A172 (cell line): ENCODE data around the gene DPP4. TPM values are rescaled to one million over a fixed set of nuclear protein-coding genes. Genes with fewer than 3 reads are reported as not detected.
A peak's percentile ranks its signal among the peaks of the same experiment; 100 is the strongest.

Experiments used
- DNase-seq: peaks from one replicate; pipeline ENCODE4 v3.0.0-alpha.2; 2015; ENCODE audit warnings: low spot score
- total RNA-seq: library from RNA; depleted of rRNA; stranded (reverse); fragments of >200 nt; shearing (Covaris generic); gene quantifications from 2 replicates; pipeline ENCODE4 v1.2.3, GENCODE V29; 2014

The DPP4 gene
- total RNA-seq, 1 experiment from 2014 or later: 0.03 TPM

- no peak for DNase-seq
Measured at GRCh38 chr2:161991991-161992390, 82.0 kb downstream of the DPP4 start.

- peak; percentile 91 for DNase-seq
Measured at GRCh38 chr2:161990741-161991140, 83.3 kb downstream of the DPP4 start.

GRCh38 chr2:161990036-161990435 lies 84.0 kb downstream of the DPP4 start:
- DNase-seq: no peak

- DNase-seq: no peak
Measured at GRCh38 chr2:161988589-161988988, 85.4 kb downstream of the DPP4 start.

GRCh38 chr2:161987311-161987710 lies 86.7 kb downstream of the DPP4 start:
- DNase-seq: no peak

- DNase-seq: no peak
Measured at GRCh38 chr2:161983866-161984265, 90.1 kb downstream of the DPP4 start.

- no peak for DNase-seq
Measured at GRCh38 chr2:161983331-161983651, 90.7 kb downstream of the DPP4 start.

GRCh38 chr2:161982548-161983330 lies 91.3 kb downstream of the DPP4 start:
- DNase-seq: no peak

GRCh38 chr2:161981679-161982250 lies 92.2 kb downstream of the DPP4 start:
- no peak for DNase-seq

- DNase-seq: no peak
Measured at GRCh38 chr2:161980976-161981375, 93.0 kb downstream of the DPP4 start.

GRCh38 chr2:161979490-161979889 lies 94.5 kb downstream of the DPP4 start:
- DNase-seq: no peak

GRCh38 chr2:161977926-161978325 lies 96.1 kb downstream of the DPP4 start:
- DNase-seq: peak; percentile 21

GRCh38 chr2:161976917-161977316 lies 97.1 kb downstream of the DPP4 start:
- no peak for DNase-seq

GRCh38 chr2:161976295-161976694 lies 97.7 kb downstream of the DPP4 start:
- no peak for DNase-seq

- DNase-seq: no peak
Measured at GRCh38 chr2:161975813-161976160, 98.2 kb downstream of the DPP4 start.

- no peak for DNase-seq
Measured at GRCh38 chr2:161975062-161975812, 98.8 kb downstream of the DPP4 start.

- DNase-seq: no peak
Measured at GRCh38 chr2:161974461-161974860, 99.6 kb downstream of the DPP4 start.

- no peak for DNase-seq
Measured at GRCh38 chr2:161972866-161973265, 101.1 kb downstream of the DPP4 start.

GRCh38 chr2:161972232-161972631 lies 101.8 kb downstream of the DPP4 start:
- no peak for DNase-seq

- DNase-seq: no peak
Measured at GRCh38 chr2:161971551-161971950, 102.5 kb downstream of the DPP4 start.

GRCh38 chr2:161969159-161969558 lies 104.9 kb downstream of the DPP4 start:
- no peak for DNase-seq

GRCh38 chr2:161965994-161966393 lies 108.0 kb downstream of the DPP4 start:
- DNase-seq: peak; percentile 68

GRCh38 chr2:161964160-161964559 lies 109.9 kb downstream of the DPP4 start:
- no peak for DNase-seq
